GM13977 (cell line): ENCODE data around the gene CD79A.

Experiments
- DNase-seq: peaks from one replicate; pipeline ENCODE4 v3.0.0; 2012; ENCODE audit warnings: low spot score
- in situ Hi-C: fragments of 300-500 bp; cut with MboI; formaldehyde crosslinking; loops from one replicate; pipeline ENCODE4 v1.12.0; 2022; ENCODE audit warnings: low sequenced_read_pairs, low pct_unique_long_range_greater_than_20kb, mixed read lengths, inconsistent platforms; ENCODE audit not compliant: unreplicated experiment
- TF ChIP-seq, protein P1 (sequence below): IDR thresholded peaks from 2 replicates; pipeline ENCODE4 v1.5.1; 2012; ENCODE audit warnings: mild to moderate bottlenecking, control low read depth; ENCODE audit not compliant: insufficient read depth; ENCODE audit errors: extremely low read depth, missing control alignments

The CD79A gene

DNA sequence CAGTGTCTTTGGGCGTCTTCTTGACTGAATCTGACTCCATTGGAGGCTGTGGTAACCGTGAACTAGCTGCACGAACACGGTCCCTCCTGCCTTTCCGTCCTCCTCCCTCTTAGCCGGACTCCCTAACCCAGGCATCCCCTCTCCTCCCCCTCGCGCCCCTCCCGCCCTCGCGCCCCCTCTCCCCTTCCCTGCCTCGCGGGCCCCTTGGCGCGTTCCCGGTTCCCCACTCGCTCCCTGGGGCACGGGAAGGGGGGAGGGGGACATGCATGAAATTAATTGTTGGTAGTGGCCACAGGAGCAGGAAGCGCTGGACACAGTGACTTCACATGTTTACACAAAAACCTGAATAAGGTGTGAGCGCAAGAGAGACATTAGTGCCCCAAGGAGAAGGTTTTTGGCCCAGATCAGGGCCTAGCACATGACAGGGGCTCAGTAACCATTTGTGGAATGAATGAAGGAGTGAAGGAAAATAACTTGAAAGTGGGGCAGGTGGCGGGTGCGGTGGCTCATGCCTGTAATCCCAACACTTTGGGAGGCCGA, 32.0 kb upstream of the CD79A start:
- in situ Hi-C loops = no loop called here

DNA sequence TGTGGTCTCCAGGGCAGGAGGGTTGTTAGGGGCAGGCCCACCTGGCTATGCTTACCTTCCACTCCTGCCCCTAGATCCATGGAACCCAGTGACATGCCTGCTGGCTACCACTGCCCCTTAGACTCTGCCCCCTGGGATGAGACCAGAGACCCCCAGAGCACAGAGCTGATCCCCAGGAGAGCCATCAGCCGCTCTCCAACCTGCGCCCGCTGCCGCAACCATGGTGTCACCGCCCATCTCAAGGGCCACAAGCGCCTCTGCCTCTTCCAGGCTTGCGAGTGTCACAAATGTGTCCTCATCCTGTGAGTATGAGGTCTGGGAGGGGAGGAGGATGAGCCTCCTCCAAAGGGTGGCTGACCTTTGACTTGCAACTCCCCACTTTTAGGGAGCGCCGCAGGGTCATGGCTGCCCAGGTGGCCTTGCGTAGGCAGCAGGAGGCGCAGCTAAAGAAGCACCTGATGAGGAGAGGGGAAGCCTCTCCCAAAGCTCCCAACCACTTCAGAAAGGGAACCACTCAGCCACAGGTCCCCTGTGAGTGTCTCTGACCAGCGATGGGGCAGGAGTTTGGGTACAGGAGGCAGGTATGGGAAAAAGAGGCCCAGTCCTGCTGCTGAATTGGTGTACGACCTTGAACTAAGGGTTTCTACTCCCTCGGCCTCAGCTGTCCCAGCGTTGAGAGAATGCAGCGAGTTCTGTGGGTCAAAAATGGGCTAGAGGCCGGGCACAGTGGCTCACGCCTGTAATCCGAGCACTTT, 29.6 kb upstream of the CD79A start:
- in situ Hi-C loops = no loop called here
- TF ChIP-seq, protein P1, sequence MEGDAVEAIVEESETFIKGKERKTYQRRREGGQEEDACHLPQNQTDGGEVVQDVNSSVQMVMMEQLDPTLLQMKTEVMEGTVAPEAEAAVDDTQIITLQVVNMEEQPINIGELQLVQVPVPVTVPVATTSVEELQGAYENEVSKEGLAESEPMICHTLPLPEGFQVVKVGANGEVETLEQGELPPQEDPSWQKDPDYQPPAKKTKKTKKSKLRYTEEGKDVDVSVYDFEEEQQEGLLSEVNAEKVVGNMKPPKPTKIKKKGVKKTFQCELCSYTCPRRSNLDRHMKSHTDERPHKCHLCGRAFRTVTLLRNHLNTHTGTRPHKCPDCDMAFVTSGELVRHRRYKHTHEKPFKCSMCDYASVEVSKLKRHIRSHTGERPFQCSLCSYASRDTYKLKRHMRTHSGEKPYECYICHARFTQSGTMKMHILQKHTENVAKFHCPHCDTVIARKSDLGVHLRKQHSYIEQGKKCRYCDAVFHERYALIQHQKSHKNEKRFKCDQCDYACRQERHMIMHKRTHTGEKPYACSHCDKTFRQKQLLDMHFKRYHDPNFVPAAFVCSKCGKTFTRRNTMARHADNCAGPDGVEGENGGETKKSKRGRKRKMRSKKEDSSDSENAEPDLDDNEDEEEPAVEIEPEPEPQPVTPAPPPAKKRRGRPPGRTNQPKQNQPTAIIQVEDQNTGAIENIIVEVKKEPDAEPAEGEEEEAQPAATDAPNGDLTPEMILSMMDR = no peak
- DNase-seq = no peak

More for the DNA sequence above, 32.0 kb upstream of the CD79A start:
- TF ChIP-seq, protein P1 = no peak
- DNase-seq = no peak

DNA sequence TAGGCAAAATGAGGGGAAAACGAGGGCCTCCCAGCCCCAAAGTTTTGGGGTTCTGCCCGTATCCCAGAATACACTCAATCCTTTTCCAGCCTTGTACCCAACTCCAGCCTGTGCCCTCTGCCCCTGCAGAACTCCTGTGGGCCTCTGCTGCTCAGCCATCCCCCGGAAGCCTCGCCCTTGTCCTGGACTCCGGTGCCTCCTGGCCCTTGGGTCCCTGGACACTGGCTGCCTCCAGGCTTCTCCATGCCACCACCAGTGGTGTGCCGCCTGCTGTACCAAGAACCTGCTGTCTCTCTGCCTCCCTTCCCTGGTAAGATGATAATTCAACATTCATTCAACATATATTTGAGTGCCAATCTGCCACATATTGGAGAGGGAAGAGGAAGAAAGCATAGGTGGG, 28.4 kb upstream of the CD79A start:
- TF ChIP-seq, protein P1 = no peak
- in situ Hi-C loops = no loop called here
- DNase-seq = no peak

DNA sequence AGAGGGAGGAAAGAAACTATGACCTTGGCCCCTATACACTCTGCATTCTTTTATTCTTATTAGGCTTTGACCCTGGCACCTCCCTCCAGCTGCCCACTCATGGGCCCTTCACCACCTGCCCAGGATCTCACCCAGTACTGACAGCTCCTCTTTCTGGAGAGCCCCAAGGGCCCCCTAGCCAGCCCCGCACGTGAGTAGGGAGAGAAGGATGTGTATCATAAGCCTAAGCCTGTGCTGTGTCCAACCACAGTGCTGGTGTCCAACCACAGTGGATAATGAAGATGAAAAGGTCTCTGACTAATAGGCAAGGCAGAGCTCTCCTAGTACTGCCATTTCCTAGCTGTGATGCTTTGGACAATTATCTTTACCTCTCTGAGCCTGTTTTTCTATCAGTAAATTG, 28.0 kb upstream of the CD79A start:
- TF ChIP-seq, protein P1 = no peak
- no peak for DNase-seq
- in situ Hi-C loops = no loop called here

DNA sequence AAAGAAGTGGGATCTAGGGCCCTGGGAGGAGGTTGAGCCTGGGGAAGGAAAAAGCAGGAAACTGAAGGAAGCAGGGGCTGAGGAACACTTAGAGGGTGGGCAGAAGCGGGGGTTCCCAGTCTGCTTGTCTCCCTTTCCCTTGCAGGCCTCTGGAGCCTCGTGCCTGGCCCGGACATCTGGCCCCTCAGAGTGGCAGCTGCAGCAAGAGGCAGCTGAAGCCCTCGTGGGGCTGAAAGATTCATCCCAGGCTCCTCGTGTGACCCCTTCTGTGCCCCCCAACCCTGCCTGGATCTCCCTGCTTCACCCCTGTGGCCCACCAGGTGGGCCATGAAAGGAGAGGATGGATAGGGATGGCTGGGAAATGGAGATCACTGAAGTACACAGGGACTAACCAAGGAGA, 26.7 kb upstream of the CD79A start:
- no peak for DNase-seq
- TF ChIP-seq, protein P1 = no peak
- in situ Hi-C loops = no loop called here

DNA sequence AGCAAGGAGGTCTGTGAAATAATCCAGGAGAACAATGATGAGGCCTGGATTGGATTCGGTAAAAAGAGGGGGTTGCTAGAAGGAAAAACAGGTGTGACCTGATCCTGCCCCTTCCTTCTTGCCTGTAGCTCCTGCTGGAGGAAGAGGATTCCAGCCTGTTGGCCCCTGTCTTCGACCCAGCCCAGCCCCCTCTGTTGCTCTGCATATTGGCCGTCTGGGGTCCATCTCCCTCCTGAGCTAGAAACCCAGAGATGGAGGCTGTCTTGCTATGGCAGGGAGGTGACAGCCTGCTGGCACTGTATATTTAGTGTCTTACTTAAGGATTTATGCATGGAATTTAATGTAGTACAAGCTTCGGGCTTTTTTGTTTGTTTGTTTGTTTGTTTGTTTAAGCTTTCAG, 25.6 kb upstream of the CD79A start:
- TF ChIP-seq, protein P1 = no peak
- in situ Hi-C loops = no loop called here
- no peak for DNase-seq

DNA sequence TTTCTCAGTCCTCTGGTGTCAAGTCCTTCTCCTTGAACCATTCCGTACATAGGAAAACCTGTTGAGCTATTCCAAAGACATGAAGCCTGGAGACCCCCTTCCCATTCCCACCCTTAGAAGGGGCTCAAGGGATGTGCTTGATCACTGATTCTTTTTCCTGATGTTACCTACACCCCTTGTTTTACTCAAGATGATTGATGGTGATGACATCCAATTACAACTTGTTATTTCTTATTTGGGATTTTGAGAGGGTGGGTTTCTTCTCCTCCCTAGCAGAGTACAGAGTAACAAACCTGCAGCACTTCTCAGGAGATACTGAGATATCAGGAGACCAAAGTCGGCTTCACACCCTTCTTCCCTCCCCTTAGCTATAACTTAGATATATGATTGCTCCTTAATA, 23.7 kb upstream of the CD79A start:
- in situ Hi-C loops = no loop called here
- no peak for DNase-seq
- TF ChIP-seq, protein P1 = no peak
